CD4-positive, alpha-beta T cell treated with Interleukin-4 for 1 hour (primary cell): ENCODE results near the gene ADA.

ENCODE experiments used
- DNase-seq, 2 donors: peaks; one replicate each; pipeline ENCODE4 v3.0.0-alpha.2; 2020 to 2022

ADA gene

DNA sequence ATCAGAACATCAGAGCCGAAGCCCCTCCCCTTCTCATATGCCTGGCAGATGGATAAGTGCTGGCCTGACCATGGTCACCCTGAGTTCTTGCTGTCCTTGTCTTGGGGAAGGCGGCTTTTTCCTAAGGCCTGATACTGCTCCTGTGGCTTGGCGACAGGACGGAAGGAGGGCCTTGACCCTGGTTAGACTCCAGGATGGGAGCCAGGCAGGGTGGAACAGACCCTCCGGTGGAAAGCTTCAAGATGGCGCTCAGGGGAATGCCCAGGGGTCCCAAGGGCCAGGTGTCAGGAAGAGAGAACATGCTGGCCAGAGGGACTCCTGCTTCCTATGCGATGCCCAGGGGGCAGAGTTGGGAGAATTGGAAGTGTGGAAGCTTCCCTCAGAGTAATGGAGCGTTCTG is 29.6 kb downstream of the ADA start:
- no peak for DNase-seq

DNA sequence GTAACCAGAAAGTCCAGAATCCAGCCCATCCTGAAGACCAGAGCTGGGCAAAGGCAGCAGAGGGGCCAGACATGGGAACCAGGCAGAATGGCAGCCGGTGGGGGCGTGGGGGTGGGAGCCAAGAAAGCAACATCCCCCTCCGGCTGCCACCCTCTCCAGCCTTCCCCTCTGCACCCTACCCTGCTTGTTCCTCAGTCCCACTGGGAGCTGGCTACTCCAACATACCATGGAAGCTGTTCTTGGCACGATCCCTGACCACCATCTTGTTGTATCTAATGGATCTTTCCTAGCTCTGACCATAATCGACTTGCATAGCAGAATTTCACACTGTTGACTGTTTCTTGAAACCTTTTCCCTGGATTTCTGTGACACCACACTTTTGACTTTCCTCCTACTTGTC is 30.2 kb downstream of the ADA start:
- no peak for DNase-seq

DNA sequence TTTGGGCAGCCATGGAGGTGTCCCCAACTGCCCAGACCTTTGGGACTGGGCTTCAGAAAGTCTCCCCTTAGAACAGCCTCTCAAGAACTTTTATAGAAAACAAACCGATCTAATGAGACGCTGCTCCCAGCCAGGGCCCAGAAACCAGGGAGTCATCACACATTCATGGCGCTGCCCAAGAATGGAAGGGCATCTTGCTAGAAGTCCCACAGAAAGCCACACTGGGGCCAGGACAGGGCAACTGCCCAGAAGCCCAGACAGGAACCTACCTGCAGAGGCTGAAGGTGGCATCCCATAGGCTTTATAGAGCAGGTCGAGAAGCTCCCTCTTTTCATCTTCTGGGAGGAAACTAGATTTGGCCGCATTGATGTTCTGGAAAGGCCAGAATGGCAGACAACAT is 31.5 kb downstream of the ADA start:
- DNase-seq: no peak

DNA sequence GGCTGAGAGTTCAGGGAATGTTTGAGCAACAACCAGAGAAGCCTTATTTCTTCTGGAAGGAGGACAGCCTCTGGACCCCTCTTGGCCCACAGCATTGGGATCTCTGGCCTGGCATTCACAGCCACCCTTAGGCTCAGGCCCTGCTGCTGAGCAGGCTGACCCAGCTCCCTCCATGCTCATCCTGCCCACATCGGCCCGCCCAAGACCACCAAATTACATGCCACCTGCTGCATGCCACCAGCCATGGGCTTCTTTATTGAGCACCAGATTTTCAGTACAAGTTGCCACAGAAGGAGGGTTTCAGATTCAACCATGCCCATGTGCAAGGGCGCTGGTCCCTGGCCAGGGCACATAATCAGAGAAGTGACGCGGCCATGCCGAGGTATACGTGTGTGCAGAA is 32.2 kb downstream of the ADA start:
- no peak for DNase-seq

DNA sequence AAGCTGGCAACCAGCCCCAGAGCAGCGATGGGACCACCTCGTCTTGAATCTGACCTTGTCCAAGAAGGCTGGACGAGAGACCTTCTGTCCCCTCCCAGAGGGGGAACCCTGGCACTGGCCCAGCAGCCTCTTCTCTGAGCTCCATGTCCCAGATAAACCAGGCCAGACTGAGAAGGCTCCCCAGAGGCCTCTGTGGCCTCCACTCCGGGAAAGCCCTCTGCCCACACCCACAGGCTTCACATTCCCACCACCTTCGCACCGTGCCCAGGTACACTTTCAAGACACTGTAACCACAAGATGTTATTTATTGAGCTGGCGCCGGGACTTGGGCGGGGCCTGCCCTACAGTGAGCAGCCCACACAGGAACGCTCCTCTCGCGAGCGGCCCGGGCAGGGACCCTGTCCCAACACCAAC is 33.2 kb downstream of the ADA start:
- peak; percentile 33 to 35 for DNase-seq

DNA sequence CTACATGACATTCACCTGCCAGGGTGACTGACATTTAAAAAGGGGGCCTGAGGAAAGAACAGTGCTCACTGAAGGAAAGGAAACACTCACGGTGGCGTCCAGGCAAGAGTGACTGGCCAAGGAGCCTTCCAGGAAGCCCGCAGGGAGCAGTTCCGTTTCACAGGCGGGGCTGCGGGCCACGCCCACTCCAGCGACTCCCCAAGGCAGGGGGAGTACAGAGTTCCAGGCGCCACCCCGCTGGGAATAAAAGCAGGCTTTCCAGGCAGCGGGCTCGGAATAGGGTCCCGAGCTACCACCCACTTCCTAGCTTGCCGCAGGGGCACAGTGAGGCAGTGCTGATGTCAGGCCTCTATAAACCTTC is 34.9 kb downstream of the ADA start:
- DNase-seq: no peak

DNA sequence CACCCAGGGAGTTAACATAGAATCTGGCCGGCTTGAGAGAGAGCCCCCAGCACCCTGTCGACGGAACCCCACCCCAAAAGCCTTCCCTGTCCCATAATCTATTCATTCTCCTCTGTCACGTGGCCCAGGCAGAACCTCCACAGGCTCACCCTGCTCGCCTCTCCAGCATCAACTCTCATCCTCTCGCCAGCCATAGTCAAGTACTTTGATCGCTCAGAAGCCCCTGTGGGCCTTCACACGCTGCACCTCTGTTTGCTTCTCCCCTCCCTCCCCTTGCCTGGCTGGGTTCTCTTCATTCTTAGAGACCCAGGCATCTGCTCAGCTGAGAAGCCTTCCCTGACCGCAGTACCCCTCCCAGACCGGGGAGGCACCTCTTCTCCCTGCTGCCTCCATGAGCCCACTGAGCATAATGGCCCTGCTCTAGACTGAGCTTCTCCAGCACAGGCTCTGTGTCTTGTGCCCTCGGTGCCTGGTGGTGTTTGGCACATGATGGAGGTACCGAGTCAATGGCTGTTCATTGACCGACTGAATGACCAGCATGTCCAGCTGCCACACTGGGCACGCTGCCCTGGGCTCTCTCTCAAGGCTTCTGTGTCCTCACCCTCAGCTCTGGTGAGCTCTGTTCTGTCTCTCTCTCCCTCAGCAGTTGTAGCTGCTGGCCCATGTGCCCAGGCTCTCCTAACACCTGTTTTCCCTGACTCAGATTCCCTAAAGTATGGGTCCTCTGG is 35.5 kb downstream of the ADA start:
- DNase-seq: no peak

DNA sequence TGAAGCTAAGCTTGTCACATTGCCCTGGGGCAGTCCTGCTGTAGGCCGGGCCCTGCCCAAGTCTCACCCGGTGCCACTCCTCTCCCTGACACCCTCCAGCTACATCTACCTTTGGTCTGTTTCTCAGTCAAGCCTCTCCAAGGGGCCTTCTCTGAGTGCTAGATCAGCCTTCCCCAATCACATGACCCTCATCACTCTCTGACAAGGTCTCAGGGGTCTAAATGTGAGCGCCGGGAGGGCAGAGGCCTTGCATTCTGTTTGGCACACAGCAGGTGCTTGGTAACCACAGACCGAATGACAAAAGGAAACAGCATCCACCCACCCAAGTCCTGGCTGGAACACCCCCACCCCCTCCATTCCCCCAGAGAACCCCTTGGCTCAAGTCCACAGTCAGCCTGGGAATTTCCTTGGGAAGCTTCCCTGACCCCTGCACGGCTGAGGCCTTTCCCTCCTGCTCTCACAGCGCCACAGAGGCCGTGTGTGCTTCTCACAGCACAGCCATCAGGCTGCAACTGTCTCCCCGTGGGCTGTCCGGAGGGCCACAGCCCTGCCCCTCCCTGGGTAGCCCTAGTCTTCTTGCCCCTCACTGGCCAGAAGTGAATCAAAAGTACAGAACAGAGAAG is 36.2 kb downstream of the ADA start:
- no peak for DNase-seq

DNA sequence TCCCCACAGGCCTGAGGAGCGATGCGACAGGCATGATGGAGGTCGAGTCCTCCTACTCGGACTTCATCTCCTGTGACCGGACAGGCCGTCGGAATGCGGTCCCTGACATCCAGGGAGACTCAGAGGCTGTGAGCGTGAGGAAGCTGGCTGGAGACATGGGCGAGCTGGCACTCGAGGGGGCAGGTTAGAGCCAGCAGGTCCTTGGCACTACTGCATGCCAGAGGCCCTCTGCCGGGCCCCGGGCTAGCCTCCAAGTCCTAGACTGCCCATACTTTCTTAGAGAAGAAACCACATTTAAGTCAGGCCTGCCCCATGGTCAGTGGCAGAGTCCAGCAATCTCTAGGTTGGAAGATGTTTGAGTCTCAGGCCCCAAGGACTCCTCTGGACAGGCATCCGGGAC is 37.0 kb downstream of the ADA start:
- no peak for DNase-seq

DNA sequence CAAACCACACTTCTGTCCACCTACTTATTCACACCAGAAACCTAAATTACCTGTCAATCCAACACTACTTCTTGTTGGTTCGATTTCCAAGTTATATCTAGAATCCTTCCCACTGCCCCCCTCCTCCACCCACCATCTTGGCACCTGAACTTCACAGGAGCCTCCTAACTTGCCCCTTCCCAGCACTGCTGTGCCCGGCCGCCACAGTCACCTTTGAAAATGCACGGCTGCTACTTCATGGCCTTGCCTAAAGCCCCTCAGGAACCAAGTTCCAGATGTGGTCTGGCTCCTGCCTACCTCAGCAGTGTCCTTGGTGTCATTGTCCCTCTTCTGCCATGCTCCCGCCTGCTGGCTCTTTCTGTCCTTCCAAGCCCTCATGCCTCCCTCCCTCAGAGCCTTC is 37.9 kb downstream of the ADA start:
- DNase-seq: no peak

DNA sequence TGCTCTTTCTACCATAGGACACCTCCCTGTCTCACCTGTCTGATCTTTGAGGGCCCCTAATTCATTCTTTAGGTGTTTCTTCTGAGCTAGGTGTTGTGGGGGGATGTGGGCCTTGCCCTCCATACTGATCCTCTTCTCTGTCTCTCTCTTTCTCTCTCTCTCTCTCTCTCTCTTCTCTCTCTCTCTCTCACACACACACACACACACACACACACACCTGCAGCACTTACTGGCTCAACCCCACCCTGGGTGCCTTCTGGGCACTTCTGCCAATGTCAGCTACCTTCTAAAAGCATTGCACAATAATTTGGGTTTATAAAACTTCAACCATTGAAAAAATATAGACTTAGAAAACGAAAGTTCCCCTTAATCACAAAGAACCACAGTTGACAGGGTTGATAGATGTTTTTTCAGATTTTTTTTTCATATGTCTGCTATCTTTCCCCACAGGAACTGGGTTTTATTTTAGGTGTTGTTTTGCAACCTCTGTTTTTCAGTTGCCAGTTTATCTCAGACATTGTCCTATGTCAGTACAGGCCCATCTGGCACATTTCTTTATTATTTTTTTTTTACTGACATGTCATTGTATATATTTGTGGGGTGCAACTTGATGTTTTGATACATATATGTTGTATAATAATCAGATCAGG is 41.1 kb downstream of the ADA start:
- DNase-seq: peak; percentile 54

DNA sequence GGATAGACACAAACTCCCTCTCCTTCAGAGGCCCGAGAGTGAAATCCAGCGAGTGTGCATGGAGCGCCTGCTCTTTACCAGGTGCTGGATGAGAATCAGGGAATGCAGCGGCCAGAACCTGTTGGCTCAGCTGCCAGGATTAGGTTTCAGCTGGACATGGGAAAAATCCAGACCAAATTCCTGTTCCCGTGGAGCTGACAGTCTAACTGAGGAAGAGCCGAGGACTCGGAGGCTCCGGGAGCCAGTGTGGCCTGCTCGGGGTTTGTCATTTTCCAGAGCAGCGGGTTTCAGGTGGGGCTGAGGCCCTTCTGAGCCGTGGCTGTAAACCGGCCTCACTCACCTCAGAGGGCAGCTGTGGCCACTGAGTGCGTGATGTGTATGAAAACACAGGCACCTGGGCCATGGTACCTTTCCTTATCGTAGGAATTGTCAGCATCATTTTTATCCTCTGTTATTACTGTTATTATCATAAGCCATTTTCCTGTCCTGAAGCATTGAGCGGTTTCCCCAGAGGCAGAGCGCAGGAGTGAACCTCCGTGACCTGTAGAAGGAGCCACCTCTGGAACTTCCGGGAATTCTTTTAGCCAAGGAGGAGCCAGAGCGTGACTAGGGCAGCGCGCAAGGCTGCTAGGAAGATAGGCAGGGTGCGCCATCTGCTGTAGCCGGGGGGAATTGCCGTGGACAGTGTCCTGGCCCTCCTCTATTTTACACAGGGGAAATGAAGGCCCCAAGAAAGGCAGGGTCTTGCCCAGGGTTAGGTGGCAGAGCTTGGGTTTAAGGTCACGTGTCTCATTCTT is 41.8 kb downstream of the ADA start:
- peak; percentile 83 for DNase-seq

DNA sequence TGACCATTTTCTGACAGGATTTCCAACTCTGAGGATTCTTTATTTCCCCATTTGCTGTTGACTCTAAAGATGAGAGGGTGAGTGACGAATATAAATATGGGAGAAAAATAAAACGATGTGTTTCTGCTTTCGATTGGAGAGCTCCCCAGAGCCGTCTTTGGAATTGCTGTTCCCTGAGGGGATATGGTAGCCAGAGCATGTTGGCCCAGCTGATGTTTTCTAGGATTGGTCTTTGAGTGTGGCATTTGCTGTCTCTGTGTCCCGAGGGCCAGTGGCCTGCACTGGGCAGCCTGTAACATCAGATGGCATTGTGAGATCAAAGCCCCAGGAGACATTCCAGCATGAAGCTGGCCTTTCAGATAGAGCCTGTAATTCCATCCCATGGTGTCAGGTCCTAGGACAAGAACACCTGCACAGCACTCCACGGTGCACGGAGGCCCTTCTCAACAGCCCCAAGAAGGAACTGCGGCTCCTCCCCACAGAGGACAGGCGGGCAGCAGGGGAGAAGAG is 42.4 kb downstream of the ADA start:
- no peak for DNase-seq

DNA sequence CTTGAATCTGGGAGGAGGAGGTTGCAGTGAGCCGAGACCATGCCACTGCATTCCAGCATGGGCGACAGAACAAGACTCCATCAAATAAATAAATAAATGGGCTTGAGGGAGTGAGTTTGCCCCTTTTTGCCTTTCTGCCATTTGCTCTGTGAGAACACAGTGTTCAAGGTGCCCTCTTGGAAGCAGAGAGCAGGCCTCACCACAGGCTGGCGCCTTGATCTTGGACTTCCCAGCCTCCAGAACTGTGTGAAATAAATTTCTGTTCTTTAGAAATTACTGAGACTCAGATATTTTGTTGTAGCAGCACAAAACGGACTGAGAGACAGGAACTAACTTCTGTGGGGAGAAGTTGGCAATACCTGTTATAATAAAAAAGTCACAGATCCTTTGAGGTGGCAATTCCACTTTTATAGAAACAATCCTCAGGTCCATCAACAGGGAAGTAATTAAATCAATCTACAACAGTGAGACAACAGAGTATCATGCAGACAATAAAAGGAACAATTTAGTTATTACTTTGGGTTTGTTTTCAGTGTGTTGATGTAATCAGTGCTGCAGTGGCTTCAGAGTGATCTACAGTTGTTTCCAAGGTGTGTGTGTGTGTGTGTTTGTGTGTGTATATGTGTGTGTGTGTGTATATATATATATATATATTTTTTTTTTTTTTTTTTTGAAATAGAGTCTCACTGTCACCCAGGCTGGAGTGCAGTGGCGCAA is 44.6 kb downstream of the ADA start:
- no peak for DNase-seq

DNA sequence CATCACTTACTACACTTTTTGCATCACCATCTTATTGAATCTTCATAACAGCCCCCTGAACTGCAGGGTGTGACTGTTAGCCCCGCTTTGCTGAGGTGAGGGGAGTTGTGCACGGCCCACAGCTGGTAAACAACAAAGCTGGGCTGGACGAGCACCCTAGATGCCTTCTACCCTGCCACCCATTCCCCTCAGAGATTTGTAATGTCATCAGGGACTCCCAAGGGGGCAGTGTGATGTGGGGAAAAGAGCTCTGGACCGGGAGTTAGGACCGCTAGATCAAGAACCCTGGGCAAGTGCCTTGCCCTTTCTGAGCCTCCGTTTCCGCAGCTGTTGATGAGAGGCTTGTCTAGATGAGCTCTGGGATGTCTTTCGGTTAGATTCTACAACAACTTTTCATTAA is 48.2 kb downstream of the ADA start:
- DNase-seq: no peak

DNA sequence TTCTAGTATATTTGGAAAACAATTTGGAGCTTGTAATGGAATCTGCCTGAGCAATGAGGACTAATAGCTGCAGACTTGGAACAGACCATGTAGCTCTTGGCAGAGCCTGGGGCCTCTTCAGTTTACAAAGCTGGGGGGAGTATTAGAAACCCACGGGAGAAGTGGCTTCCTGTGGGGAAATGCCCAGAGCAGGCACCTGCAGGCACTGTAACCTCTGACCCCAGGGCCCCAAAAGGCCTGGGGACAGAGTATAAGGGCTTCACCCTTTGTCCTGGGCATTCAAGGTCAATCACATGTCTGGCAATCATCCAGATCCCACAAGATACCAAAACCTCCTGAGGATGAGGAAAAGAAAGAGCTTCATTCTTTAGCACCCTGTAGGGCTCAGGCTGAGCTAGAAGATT is 49.7 kb downstream of the ADA start:
- DNase-seq: no peak

DNA sequence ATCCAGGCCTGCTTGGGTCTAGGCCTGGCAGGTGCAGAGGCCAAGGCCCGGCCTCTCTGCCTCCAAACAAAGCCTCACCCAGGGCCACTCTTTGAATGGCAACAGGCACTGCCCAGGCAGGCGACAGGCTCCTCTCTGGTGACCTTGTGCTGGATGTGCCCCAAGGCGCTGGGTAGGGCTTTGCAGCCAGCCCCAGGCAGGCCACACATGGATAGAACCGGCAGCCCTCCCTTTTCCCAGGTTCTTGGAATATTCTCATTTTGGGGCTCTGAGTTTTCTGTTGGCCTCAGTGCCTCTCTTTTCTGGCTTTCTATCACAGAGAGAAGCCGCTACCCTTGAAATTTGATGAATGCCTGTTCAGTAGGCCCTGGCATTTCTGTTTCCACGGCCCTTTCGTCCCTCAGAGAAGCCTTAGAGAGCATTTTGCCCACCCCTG is 50.2 kb downstream of the ADA start:
- DNase-seq: no peak

DNA sequence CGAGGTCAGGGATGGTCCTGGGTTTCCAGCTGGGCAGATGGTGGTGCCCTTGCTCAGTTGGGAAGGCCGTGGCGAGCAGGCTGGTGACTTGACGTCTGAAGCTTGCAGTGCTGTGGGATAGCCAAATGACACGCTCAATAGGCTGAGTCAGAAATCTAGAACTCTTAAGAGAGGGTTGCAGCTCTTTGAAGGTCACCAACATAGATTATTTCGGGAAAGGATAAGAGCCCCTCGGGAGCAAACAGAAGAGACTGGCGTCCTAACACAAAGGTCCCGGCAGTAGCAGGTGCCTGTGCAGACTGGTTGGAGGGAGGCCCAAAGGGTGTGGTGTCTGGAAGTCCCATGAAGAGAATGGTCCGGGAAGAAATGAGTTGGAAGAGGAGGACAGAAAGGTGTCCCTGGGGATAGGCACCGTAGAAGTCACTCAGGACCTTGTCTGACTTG is 50.7 kb downstream of the ADA start:
- DNase-seq: no peak

DNA sequence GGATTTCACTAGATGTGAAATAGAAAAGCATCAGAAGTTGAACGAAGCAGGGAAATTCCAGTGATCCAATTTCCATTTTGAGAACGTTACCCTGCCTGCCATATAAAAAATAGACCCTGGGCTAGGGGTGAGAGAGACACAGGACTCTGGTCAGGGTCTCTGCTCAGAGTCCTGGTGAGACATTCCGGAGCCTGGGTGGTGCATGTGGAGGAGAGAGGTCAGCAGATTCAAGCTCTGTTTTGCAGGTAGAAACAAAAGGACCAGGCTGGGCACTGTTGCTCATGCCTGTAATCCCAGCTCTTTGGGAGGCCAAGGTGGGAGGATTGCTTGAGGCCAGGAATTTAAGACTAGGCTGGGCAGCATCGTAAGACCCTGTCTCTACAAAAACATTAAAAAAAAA is 51.2 kb downstream of the ADA start:
- DNase-seq: no peak

DNA sequence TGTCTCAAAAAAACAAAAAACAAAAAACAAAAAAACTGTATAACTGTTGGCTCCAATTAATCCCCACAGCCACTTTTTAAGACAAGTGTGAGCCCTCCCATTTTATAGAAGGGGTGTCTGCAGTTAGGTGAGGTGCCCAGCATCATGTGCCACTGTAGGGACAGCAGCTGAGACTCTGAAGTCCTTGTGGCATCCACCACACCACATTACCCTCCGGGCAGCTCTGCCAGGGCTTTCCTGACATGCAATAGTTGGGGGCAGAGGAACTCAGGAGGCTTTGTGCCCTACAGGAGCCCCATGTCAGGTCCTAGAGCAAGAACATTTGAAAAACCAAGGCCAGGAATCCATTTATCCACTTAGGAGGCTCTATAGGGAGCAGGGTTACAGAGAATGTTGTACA is 51.8 kb downstream of the ADA start:
- DNase-seq: no peak

DNA sequence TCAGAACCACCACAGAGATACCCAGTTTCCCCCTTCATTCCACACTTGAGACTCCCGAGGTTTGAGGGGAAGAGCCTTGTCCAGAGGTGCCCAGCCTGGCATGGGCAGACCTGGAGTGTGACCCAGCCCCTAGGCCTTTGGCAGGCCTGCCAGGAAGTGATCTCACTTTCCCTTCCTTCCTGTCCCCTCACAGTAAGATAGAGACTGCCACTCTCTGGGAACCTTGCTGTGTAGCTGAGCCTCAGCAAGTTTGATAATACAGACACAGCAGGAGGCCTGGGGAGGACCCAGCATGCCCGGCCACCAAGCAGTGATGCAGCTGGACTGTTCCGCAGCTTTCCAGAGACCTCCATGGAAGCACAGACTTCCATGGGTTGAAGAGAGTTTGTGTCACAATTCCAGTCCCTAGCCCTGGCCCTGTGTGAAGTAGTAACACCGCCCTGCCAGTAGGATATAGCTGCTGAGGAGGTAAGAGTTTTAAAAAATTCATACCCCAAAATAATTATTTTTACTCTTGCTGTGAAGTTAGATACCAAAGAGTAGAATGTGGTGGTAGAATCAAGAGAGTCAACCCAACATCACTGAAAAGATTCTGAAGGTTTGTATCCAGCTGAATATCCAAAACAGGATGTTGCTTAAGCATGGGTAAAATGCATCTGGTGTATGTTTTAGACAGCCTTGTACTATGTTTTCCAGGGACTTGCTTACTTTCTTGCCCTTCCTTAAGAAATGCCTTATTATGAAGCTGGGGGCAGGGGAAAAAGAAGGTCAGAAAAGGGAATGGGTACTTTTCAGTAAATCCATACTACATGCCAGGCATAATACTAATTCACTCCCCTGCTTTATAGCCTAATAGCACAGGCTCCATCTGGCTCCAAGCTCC is 52.8 kb downstream of the ADA start:
- no peak for DNase-seq

DNA sequence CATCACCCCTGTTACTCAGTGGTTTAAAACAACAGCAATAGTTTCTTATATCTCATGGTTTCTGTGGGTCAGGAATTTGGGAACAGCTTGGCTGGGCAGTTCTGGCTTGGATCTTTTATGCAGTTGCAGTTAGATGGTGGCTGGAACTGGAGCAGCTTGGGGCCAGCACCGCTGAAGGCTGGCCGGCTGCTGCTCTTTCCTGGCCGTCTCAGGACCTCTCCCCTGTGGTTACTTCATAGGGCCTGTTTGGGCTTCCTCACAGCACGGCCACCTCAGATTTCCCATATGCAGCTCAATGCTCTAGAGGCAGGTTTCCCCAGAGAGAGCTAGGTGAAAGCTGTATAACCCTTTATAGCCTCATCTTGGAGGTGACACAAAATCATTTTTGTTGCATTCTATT is 53.6 kb downstream of the ADA start:
- no peak for DNase-seq
